Endothelial cell of umbilical vein (primary cell): ENCODE results near the gene WIPI1. TPM values are rescaled to one million over a fixed set of nuclear protein-coding genes. Genes with fewer than 3 reads are reported as not detected.

ENCODE experiments used
- BruUV-seq: library from RNA; stranded (reverse); fragments of 400-500 nt; replicated peaks from 2 replicates; lab custom pipeline; 2021; lab: Mats Ljungman, UMichigan
- CTCF ChIA-PET: fragments of 300-600, 350-600 bp; sonication (Branson Sonifier 250); formaldehyde crosslinking; loops from one replicate; lab custom pipeline; 2021; ENCODE audit warnings: antibody characterized with exemption, inconsistent platforms; lab: Charles Lee
- POLR2A ChIA-PET: fragments of 300-600, 350-600 bp; sonication (Branson Sonifier 250); formaldehyde crosslinking; loops from one replicate; lab custom pipeline; 2021; ENCODE audit warnings: antibody characterized with exemption, inconsistent platforms; lab: Charles Lee
- DNase-seq: peaks from one replicate; pipeline ENCODE4 v3.0.0-alpha.2; 2011; ENCODE audit warnings: low read depth, low spot score
- FAIRE-seq: peaks from 2 replicates; lab custom pipeline; 2011; peaks lifted over from hg19 to GRCh38; lab: Jason Lieb, UNC
- H2AFZ ChIP-seq: 2 replicates; pipeline ENCODE4 v1.6.0; 2012; ENCODE audit warnings: low read depth, low read length, control low read depth, inconsistent platforms
- H3K27ac ChIP-seq: 2 replicates; pipeline ENCODE4 v1.5.1; 2011; ENCODE audit warnings: low read depth, mild to moderate bottlenecking, control low read depth, low read length, moderate library complexity; ENCODE audit not compliant: insufficient read depth
- H3K27me3 ChIP-seq, 2 experiments: 2 replicates each; pipeline versions ENCODE4 v1.6.0 to v1.6.1; 2011; ENCODE audit warnings: low read length in 2 of 2, mixed read lengths in 1 of 2; ENCODE audit not compliant: control insufficient read depth in 2 of 2, insufficient read depth in 2 of 2
- H3K36me3 ChIP-seq, 2 experiments: 2 replicates in 1 of 2; 3 replicates in 1 of 2; pipeline ENCODE4 v1.5.1; 2011; ENCODE audit warnings: low read length in 2 of 2, mild to moderate bottlenecking in 1 of 2, moderate library complexity in 1 of 2; ENCODE audit not compliant: control insufficient read depth in 2 of 2, insufficient read depth in 2 of 2; ENCODE audit errors: extremely low read depth in 1 of 2
- H3K4me1 ChIP-seq: 3 replicates; pipeline ENCODE4 v1.5.1; 2011; ENCODE audit warnings: mild to moderate bottlenecking, low read length; ENCODE audit not compliant: control insufficient read depth, insufficient read depth; ENCODE audit errors: extremely low read depth
- H3K4me2 ChIP-seq: 2 replicates; pipeline ENCODE4 v1.6.1; 2011; ENCODE audit warnings: low read length, control low read depth, mixed read lengths; ENCODE audit not compliant: insufficient read depth
- H3K4me3 ChIP-seq, 3 experiments: fragments of 200-600 bp in 1 of 3; sonication (generic), shearing (Covaris generic) in 1 of 3; replicated peaks in 1 of 3; 2 replicates each; pipeline ENCODE4 v1.5.1; 2011 to 2016; ENCODE audit warnings: control low read depth in 3 of 3, low read length in 3 of 3, mild to moderate bottlenecking in 2 of 3, inconsistent platforms in 1 of 3, low read depth in 1 of 3, moderate library complexity in 1 of 3; ENCODE audit not compliant: insufficient read depth in 1 of 3
- H3K79me2 ChIP-seq: 2 replicates; pipeline ENCODE4 v1.6.0; 2012; ENCODE audit warnings: low read length, inconsistent platforms; ENCODE audit not compliant: control insufficient read depth, insufficient read depth
- H3K9ac ChIP-seq: replicated peaks from 2 replicates; pipeline ENCODE3; 2011; ENCODE audit warnings: low read length, control low read depth; ENCODE audit not compliant: insufficient read depth; ENCODE audit errors: extremely low read depth
- H3K9me1 ChIP-seq: replicated peaks from 3 replicates; pipeline ENCODE4 v1.6.0; 2011; ENCODE audit warnings: mild to moderate bottlenecking, low read length; ENCODE audit not compliant: control insufficient read depth, insufficient read depth; ENCODE audit errors: extremely low read depth
- H3K9me3 ChIP-seq: replicated peaks from 2 replicates; pipeline ENCODE4 v1.5.1; 2012; ENCODE audit warnings: low read length, inconsistent platforms; ENCODE audit not compliant: control insufficient read depth, insufficient read depth
- H4K20me1 ChIP-seq: replicated peaks from 2 replicates; pipeline ENCODE3; 2011; ENCODE audit warnings: mild to moderate bottlenecking, low read length; ENCODE audit not compliant: control insufficient read depth, insufficient read depth; ENCODE audit errors: extremely low read depth
- EZH2 ChIP-seq: IDR thresholded peaks from 2 replicates; pipeline ENCODE4 v1.6.1; 2012; ENCODE audit warnings: borderline replicate concordance, low read depth, mild to moderate bottlenecking, moderate library complexity, low read length, inconsistent platforms; ENCODE audit not compliant: severe bottlenecking
- FOS ChIP-seq: IDR thresholded peaks from 2 replicates; pipeline ENCODE4 v1.6.1; 2011; ENCODE audit warnings: mild to moderate bottlenecking, low read length, moderate library complexity, borderline replicate concordance; ENCODE audit not compliant: insufficient read depth
- GATA2 ChIP-seq: IDR thresholded peaks from 2 replicates; pipeline ENCODE4 v1.7.0; 2011; ENCODE audit warnings: low read depth, mild to moderate bottlenecking, moderate library complexity, mixed read lengths, low read length; ENCODE audit not compliant: insufficient read length, insufficient read depth
- JUN ChIP-seq: IDR thresholded peaks from 2 replicates; pipeline ENCODE4 v1.6.1; 2011; ENCODE audit warnings: borderline replicate concordance, low read depth; ENCODE audit not compliant: insufficient read length, insufficient read depth
- MYC ChIP-seq: IDR thresholded peaks from one replicate; pipeline ENCODE4 v1.6.1; 2011; ENCODE audit warnings: mild to moderate bottlenecking, low read depth, low read length
- POLR2A ChIP-seq: IDR thresholded peaks from 2 replicates; pipeline ENCODE4 v1.6.1; 2012; ENCODE audit warnings: low read depth, mild to moderate bottlenecking, control low read depth, low read length
- POLR2AphosphoS5 ChIP-seq: IDR thresholded peaks from 2 replicates; pipeline ENCODE4 v1.6.1; 2012; ENCODE audit warnings: low read depth, mild to moderate bottlenecking, control low read depth, low read length, moderate library complexity; ENCODE audit not compliant: insufficient read depth
- dilution Hi-C: fragments of 300-500 bp; cut with MboI; formaldehyde crosslinking; loops from one replicate; pipeline ENCODE4 v1.15.0; 2019; ENCODE audit warnings: low sequenced_read_pairs; ENCODE audit not compliant: extremely low pct_ligation_motif_present
- intact Hi-C: fragments of 100-400 bp; cut with micrococcal nuclease; formaldehyde crosslinking; loops from one replicate; pipeline ENCODE4 v1.10.0; 2022
- polyA plus RNA-seq, 4 experiments: library from polyadenylated mRNA; depleted of rRNA in 3 of 4; stranded (reverse) in 3 of 4; unstranded in 1 of 4; fragments of >200 nt; gene quantifications; 2 replicates each; pipeline versions ENCODE4 v1.2.1 to v1.2.3, GENCODE V29; 2011 to 2012; ENCODE audit warnings: missing spikeins in 1 of 4
- total RNA-seq: library from RNA; stranded (reverse); gene quantifications from 2 replicates; pipeline ENCODE4 v1.2.3, GENCODE V29; 2021
- TF ChIP-seq, protein P1 (sequence below), 2 donors: IDR thresholded peaks; 1 replicate in 1 of 2; 2 replicates in 1 of 2; pipeline ENCODE4 v1.5.1; 2011; ENCODE audit warnings: low read length in 2 of 2, mild to moderate bottlenecking in 2 of 2, moderate library complexity in 2 of 2, control low read depth in 1 of 2, inconsistent platforms in 1 of 2, low read depth in 1 of 2; ENCODE audit not compliant: insufficient read depth in 1 of 2; ENCODE audit errors: extremely low read depth in 1 of 2
- TF ChIP-seq, protein P2 (sequence below): IDR thresholded peaks from 2 replicates; pipeline ENCODE4 v1.6.1; 2011; ENCODE audit not compliant: insufficient read depth, insufficient read length

Gene WIPI1
- total and polyA plus RNA-seq, 2 donors (not counting 3 experiments of a cell fraction or from before 2014, with no cell fraction given) = 49.9 to 70.3 TPM

GRCh38 chr17:68425979-68426378 is 31.3 kb downstream of the WIPI1 start:
- Histone ChIP-seq H3K36me3 (peaks cover 8 to 28% of the 10 kb centered on the region in 2 experiments), H3K9me3 (no peaks in the 10 kb centered on the region), H3K9me1 (no peaks in the 10 kb centered on the region), H3K27ac (no peak overlapping the region), H4K20me1 (no peaks in the 10 kb centered on the region), H2AFZ (no peak overlapping the region), H3K9ac (no peak overlapping the region), H3K4me3 (no peak overlapping the region), H3K79me2 (no peaks in the 10 kb centered on the region), H3K4me1 (no peaks in the 10 kb centered on the region), H3K27me3 (no peaks in the 10 kb centered on the region), H3K4me2 (no peak overlapping the region)
- BruUV-seq = no TSS peak
- dilution Hi-C loops (no loop called here), intact Hi-C loops (no loop called here)
- TF ChIP-seq FOS = no peak
- TF ChIP-seq EZH2 = no peak
- no peak for TF ChIP-seq POLR2A
- TF ChIP-seq, protein P1, sequence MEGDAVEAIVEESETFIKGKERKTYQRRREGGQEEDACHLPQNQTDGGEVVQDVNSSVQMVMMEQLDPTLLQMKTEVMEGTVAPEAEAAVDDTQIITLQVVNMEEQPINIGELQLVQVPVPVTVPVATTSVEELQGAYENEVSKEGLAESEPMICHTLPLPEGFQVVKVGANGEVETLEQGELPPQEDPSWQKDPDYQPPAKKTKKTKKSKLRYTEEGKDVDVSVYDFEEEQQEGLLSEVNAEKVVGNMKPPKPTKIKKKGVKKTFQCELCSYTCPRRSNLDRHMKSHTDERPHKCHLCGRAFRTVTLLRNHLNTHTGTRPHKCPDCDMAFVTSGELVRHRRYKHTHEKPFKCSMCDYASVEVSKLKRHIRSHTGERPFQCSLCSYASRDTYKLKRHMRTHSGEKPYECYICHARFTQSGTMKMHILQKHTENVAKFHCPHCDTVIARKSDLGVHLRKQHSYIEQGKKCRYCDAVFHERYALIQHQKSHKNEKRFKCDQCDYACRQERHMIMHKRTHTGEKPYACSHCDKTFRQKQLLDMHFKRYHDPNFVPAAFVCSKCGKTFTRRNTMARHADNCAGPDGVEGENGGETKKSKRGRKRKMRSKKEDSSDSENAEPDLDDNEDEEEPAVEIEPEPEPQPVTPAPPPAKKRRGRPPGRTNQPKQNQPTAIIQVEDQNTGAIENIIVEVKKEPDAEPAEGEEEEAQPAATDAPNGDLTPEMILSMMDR (IDR thresholded peaks at IDR 0.05; ENCODE audit: extremely low read depth in 1 of 2, insufficient read depth in 1 of 2, low read depth in 1 of 2, low read length in 2 of 2) = no peak
- no peak for TF ChIP-seq JUN
- TF ChIP-seq GATA2 = no peak
- no peak for TF ChIP-seq POLR2AphosphoS5
- TF ChIP-seq, protein P2, sequence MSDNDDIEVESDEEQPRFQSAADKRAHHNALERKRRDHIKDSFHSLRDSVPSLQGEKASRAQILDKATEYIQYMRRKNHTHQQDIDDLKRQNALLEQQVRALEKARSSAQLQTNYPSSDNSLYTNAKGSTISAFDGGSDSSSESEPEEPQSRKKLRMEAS = no peak
- no peak for TF ChIP-seq MYC
- ChIA-PET POLR2A (no interaction called here), CTCF (interaction anchor here (1.2 kb wide), 1 partner anchor 27 kb away, joined by 3 read pairs; no protein-coding TSS in a partner anchor)
- FAIRE-seq = no peak
- no peak for DNase-seq
